ENCODE results near the gene SPATA33. TPM values are rescaled to one million over a fixed set of nuclear protein-coding genes. Genes with fewer than 3 reads are reported as not detected.
A peak's percentile ranks its signal among the peaks of the same experiment; 100 is the strongest.

SPATA33 gene
- total RNA-seq, 2 experiments from 2014 or later = 14.5 to 14.8 TPM

- Mint-ChIP-seq H3K4me1 (peaks cover 7% of the 10 kb centered on the region), H3K9me3 (no peaks in the 10 kb centered on the region), H3K27me3 (no peaks in the 10 kb centered on the region), H3K4me3 (no peak overlapping the region), H3K27ac (no peak overlapping the region), H3K36me3 (ENCODE audit: low read depth) (no peaks in the 10 kb centered on the region)
- ChIA-PET CTCF (no interaction called here), POLR2A (no interaction called here)
- no peak for DNase-seq
These were observed 19.2 kb upstream of the SPATA33 start for GRCh38 chr16:89638455-89638854.

GRCh38 chr16:89639385-89639784, 18.3 kb upstream of the SPATA33 start:
- no peak overlapping the region for H3K27ac Mint-ChIP-seq
- CTCF ChIA-PET = no interaction called here
- POLR2A ChIA-PET = no interaction called here

DNA sequence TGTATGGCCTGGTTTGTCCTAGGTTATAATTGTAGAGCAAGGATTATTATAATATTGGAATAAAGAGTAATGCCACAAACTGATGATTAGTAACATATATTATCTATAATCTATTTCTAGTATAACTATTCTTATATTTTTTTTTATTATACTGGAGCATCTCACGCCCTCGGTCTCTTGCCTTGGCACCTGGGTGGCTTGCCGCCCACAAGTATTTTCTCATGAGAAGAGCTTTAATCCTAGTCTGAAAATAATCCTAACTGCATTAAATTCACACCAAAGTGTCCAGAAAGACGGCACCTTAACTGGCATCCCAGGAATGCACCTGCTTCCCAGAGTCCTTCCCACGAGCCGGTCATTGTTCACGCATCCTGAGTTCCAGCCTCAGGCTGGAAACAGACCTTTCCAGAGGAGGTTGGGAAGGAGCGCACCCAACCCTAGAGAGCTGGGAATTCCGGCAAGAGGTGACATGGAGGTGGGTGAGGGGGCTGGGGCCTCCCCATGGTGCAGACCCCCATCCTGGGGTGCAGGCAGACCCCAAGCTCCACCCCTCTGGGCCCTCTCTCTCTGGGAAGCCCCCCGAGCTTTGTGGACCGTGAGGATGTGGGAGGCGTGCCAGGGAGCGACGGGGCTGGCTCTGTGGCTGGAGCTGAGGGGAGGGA, 16.0 kb upstream of the SPATA33 start:
- CTCF ChIA-PET = interaction anchor here (1.8 kb wide), 1 partner anchor 11 kb away, joined by 6 read pairs; no protein-coding TSS in a partner anchor
- no peak for DNase-seq
- Mint-ChIP-seq H3K36me3 (ENCODE audit: low read depth) (peaks cover 8% of the 10 kb centered on the region), H3K4me3 (no peak overlapping the region), H3K27me3 (no peaks in the 10 kb centered on the region), H3K9me3 (no peaks in the 10 kb centered on the region), H3K4me1 (peaks cover 7% of the 10 kb centered on the region), H3K27ac (no peak overlapping the region)
- POLR2A ChIA-PET = no interaction called here

More at GRCh38 chr16:89639385-89639784, 18.3 kb upstream of the SPATA33 start:
- H3K27me3 Mint-ChIP-seq = no peaks in the 10 kb centered on the region
- no peak overlapping the region for H3K4me3 Mint-ChIP-seq
- H3K36me3 Mint-ChIP-seq (ENCODE audit: low read depth) = no peaks in the 10 kb centered on the region
- no peaks in the 10 kb centered on the region for H3K9me3 Mint-ChIP-seq
- no peak for DNase-seq
- peaks cover 7% of the 10 kb centered on the region for H3K4me1 Mint-ChIP-seq

DNA sequence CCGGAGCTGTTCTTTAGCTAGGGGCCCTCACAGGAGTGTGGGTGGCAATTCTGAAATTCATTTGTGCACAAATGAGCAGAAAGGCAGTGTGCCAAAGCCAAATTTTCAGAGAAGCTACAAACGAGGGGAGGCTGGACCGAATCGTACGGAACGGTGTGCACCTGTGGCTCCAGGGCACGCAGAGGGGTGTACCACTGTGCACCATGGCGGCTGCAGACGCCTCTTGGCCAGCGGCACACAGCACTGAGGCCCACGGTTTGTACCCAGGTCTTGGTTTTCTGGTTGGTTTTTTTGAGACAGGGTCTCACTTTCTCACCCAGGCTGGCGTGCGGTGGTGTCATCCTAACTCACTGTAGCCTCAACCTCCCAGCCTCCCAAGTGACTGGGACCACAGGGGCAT, 15.1 kb upstream of the SPATA33 start:
- ChIA-PET POLR2A (no interaction called here), CTCF (interaction anchor here (1.8 kb wide), 1 partner anchor 10 kb away, joined by 6 read pairs; no protein-coding TSS in a partner anchor)
- DNase-seq = no peak
- Mint-ChIP-seq H3K27me3 (no peaks in the 10 kb centered on the region), H3K36me3 (ENCODE audit: low read depth) (peaks cover 13% of the 10 kb centered on the region), H3K4me1 (peaks cover 7% of the 10 kb centered on the region), H3K4me3 (no peak overlapping the region), H3K9me3 (no peaks in the 10 kb centered on the region), H3K27ac (no peak overlapping the region)

- Mint-ChIP-seq H3K36me3 (ENCODE audit: low read depth) (peaks cover 16% of the 10 kb centered on the region), H3K4me1 (peaks cover 7% of the 10 kb centered on the region), H3K4me3 (no peak overlapping the region), H3K27ac (peak overlapping the region; percentile 20), H3K27me3 (no peaks in the 10 kb centered on the region), H3K9me3 (no peaks in the 10 kb centered on the region)
- no peak for DNase-seq
- ChIA-PET CTCF (no interaction called here), POLR2A (no interaction called here)
These were observed 13.8 kb upstream of the SPATA33 start for GRCh38 chr16:89643769-89644300.

GRCh38 chr16:89645122-89645521, 12.5 kb upstream of the SPATA33 start:
- ChIA-PET CTCF (no interaction called here), POLR2A (no interaction called here)
- no peak overlapping the region for H3K27ac Mint-ChIP-seq

DNA sequence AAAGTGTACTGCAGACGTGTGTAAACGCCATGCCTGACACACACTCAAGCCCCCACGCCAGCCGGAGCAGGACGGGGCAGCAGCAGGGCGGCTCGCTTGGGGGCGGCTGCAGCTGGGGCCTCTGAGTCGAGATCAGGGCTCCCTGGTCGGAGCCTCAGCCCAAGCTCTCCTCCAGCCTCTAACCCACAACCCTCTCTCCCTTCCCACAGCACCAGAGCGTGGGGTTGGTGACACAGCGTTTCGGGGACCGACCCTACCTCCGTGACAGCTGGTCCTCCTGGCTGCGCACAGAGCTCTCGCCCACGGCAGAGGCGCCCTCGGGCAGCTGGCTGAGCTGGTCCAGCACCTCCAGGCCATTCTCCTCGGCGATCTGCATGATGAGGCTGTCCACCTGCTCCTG, 11.4 kb upstream of the SPATA33 start:
- Mint-ChIP-seq H3K27me3 (no peaks in the 10 kb centered on the region), H3K27ac (no peak overlapping the region), H3K4me1 (peaks cover 3% of the 10 kb centered on the region), H3K9me3 (no peaks in the 10 kb centered on the region), H3K4me3 (no peak overlapping the region), H3K36me3 (ENCODE audit: low read depth) (peaks cover 31% of the 10 kb centered on the region)
- DNase-seq = no peak
- POLR2A ChIA-PET = no interaction called here
- CTCF ChIA-PET = no interaction called here

More at GRCh38 chr16:89645122-89645521, 12.5 kb upstream of the SPATA33 start:
- no peak for DNase-seq
- Mint-ChIP-seq H3K4me3 (no peak overlapping the region), H3K4me1 (peaks cover 7% of the 10 kb centered on the region), H3K9me3 (no peaks in the 10 kb centered on the region), H3K36me3 (ENCODE audit: low read depth) (peaks cover 25% of the 10 kb centered on the region), H3K27me3 (no peaks in the 10 kb centered on the region)

DNA sequence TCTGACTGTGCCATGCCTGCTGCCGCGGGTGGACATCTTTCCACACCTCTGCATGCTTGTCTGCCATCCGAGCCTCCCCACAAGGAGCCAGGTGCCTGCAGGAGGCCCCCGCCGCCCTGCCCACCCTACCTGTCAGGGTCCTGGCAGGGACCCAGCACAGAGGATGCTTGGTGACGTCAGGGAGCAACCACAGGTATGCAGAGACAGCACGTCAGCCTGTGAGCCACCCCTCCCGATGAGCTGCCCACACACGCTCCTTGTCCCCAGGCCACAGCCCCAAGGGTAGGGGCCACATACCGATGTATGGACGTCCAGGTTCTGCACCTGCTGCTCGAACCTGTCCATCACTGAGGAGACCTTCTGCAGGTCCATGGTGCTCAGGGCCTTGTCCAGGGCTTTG, 10.7 kb upstream of the SPATA33 start:
- ChIA-PET CTCF (no interaction called here), POLR2A (no interaction called here)
- Mint-ChIP-seq H3K4me3 (no peak overlapping the region), H3K4me1 (peaks cover 3% of the 10 kb centered on the region), H3K36me3 (ENCODE audit: low read depth) (peaks cover 31% of the 10 kb centered on the region), H3K27ac (no peak overlapping the region), H3K9me3 (no peaks in the 10 kb centered on the region), H3K27me3 (no peaks in the 10 kb centered on the region)
- no peak for DNase-seq

GRCh38 chr16:89651584-89651983, 6.1 kb upstream of the SPATA33 start:
- DNase-seq = no peak
- Mint-ChIP-seq H3K4me1 (peaks cover 24% of the 10 kb centered on the region), H3K4me3 (no peak overlapping the region), H3K36me3 (ENCODE audit: low read depth) (peaks cover 36% of the 10 kb centered on the region), H3K9me3 (no peaks in the 10 kb centered on the region), H3K27me3 (no peaks in the 10 kb centered on the region), H3K27ac (no peak overlapping the region)
- ChIA-PET CTCF (interaction anchor here (0.5 kb wide), 1 partner anchor 97 kb away, joined by 3 read pairs; no protein-coding TSS in a partner anchor), POLR2A (no interaction called here)

GRCh38 chr16:89653656-89654295, 3.9 kb upstream of the SPATA33 start:
- H3K27ac Mint-ChIP-seq = no peak overlapping the region
- POLR2A ChIA-PET = no interaction called here

GRCh38 chr16:89655062-89655643, 2.5 kb upstream of the SPATA33 start:
- no peak overlapping the region for H3K27ac Mint-ChIP-seq
- peaks cover 19% of the 10 kb centered on the region for H3K36me3 Mint-ChIP-seq (ENCODE audit: low read depth)
- peaks cover 41% of the 10 kb centered on the region for H3K4me1 Mint-ChIP-seq
- H3K27me3 Mint-ChIP-seq = no peaks in the 10 kb centered on the region
- ChIA-PET CTCF (no interaction called here), POLR2A (no interaction called here)
- peak overlapping the region; percentile 79 for H3K4me3 Mint-ChIP-seq
- DNase-seq = no peak
- no peaks in the 10 kb centered on the region for H3K9me3 Mint-ChIP-seq

More at GRCh38 chr16:89653656-89654295, 3.9 kb upstream of the SPATA33 start:
- Mint-ChIP-seq H3K4me1 (peaks cover 31% of the 10 kb centered on the region), H3K36me3 (ENCODE audit: low read depth) (peaks cover 28% of the 10 kb centered on the region), H3K27me3 (no peaks in the 10 kb centered on the region), H3K9me3 (no peaks in the 10 kb centered on the region), H3K4me3 (no peak overlapping the region)
- CTCF ChIA-PET = no interaction called here
- DNase-seq = no peak

DNA sequence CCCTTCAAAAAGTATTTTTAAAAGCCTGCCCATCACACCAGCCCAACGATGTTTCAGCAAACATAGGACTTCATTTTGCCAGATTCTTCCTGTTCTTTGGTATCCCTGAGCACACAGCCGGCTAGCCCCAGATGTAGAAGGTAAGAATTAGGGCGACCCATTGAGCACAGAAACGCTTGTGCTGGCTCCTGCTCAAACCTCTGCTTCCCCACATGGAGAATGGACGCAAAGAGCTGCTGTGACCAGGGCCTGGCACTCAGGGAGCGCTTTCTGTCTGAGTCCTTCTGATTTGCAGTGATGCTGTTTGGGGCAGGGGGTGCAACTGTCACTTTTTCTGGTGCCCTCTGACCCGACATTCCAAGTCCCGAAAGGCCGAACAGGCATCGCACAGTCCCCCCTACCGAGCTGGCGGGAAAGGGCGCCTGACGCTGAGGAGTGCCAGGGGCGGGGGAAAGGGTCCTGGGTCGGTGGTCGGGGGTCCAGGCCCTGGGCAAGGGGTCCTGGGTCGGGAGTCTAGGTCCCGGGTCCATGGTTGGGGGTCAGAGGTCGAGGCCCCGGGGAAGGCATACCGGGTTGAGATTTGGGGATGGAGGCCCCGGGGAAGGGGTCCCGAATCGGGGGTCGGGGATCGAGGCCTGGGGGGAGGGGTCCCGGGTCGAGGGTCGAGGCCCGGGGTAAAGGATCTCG, 1.1 kb upstream of the SPATA33 start:
- DNase-seq = no peak
- H3K9me3 Mint-ChIP-seq = no peaks in the 10 kb centered on the region
- no peaks in the 10 kb centered on the region for H3K27me3 Mint-ChIP-seq
- POLR2A ChIA-PET = no interaction called here
- peaks cover 48% of the 10 kb centered on the region for H3K4me1 Mint-ChIP-seq
- peak overlapping the region; percentile 75 for H3K27ac Mint-ChIP-seq
- H3K36me3 Mint-ChIP-seq (ENCODE audit: low read depth) = peaks cover 27% of the 10 kb centered on the region
- CTCF ChIA-PET = interaction anchor here (2.1 kb wide), 1 partner anchor 44 kb away, joined by 13 read pairs; no protein-coding TSS in a partner anchor
- H3K4me3 Mint-ChIP-seq = peak overlapping the region; percentile 79

Data from activated CD4-positive, alpha-beta T cell treated with anti-CD3 and anti-CD28 coated beads, Interleukin-2, amount 10 ng/mL, durations not matched to agents 7 days and 5 days (primary cell).